Measurements from ENCODE around the gene NBEAL2. TPM values are rescaled to one million over a fixed set of nuclear protein-coding genes. Genes with fewer than 3 reads are reported as not detected.

Gene NBEAL2
- total and polyA plus RNA-seq, 4 donors: 10.2 to 22.1 (median 16.4) TPM

DNA sequence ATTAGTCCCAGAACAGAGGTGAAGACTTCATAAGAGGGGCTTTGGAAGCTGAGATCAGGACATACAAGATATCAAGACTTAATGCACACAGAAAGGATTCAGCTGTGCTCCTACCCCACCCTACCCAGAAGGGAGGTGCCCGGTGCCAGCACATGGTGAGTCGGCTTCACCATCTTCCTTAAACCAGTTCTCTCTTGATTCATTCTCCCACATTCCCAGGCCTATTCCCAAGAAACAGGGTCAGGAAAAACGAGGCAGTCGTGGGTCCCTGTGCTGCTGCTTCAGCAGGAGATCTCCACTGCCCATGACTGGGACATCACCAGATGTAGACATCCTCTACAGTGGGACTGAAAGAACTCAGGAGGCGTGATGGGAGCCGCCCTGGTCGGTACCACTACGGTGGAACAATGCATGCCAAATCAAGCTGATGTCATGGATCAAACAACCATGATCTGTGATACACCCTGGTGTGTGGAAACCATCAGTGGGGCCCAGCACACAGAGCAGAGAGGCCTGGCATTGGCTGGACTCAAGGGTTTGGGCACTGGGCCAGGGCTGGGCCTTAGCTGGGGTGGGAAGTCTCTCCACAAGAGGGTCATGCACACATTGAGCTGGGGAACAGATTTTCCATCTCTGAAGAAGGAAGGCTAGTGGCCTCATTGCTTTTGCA, 44.8 kb upstream of the NBEAL2 start:
- Histone ChIP-seq H3K9me3 (ENCODE audit: control insufficient read depth, insufficient read depth, low read length) (no peaks in the 10 kb centered on the region), H3K4me1 (ENCODE audit: control insufficient read depth, insufficient read depth, low read length) (peaks cover 60% of the 10 kb centered on the region), H3K27ac (ENCODE audit: low read depth, low read length) (peak overlapping the region; percentile 40), H3K36me3 (ENCODE audit: control insufficient read depth, insufficient read depth, low read length) (peaks cover 38% of the 10 kb centered on the region), H3K27me3 (ENCODE audit: control insufficient read depth, insufficient read depth, low read length) (no peaks in the 10 kb centered on the region), H3K4me3 (ENCODE audit: low read depth, low read length) (no peak overlapping the region)
- DNase-seq (ENCODE audit: low read depth in 4 of 6, low spot score in 6 of 6): peak in 1 of 6 donors; percentile 30
- WGBS (ENCODE audit: insufficient coverage): 63% methylated on average over 8 of the region's 8 CpGs

DNA sequence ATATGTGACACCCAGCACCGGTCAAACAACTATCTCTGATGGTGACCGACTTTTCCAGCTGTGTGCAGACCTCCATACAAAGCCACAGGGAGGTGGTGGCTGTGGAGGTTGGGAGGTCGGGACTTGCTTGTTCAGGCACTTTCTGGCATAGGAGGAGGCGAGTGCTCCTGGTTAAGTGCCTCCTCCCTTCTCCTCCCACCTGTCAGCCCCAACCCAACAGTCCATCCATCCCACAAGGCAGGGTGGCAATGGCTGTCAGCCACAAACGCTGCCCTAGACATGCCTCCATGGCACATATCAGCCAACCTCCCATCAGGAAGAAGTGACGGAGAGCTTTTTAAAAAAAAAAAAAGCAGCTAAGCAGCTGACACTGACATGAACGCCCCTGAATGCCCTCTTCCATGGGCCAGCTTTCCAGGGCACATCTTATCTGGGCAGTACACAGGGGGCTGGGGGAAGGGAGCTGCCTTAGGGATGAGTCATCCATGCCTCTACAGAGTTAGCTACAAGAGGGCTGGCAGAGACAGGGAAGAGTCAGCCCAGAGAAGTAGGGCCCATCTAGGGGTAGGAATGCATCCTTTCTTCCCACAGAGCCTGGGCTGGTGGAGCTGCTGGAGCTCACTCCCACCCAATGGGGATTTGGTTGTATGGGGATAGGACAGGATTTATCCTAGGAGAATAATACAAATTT, 44.2 kb upstream of the NBEAL2 start:
- no peaks in the 10 kb centered on the region for H3K9me3 ChIP-seq (ENCODE audit: control insufficient read depth, insufficient read depth, low read length)
- H3K27ac ChIP-seq (ENCODE audit: low read depth, low read length): peak overlapping the region; percentile 40
- peaks cover 45% of the 10 kb centered on the region for H3K36me3 ChIP-seq (ENCODE audit: control insufficient read depth, insufficient read depth, low read length)
- H3K4me1 ChIP-seq (ENCODE audit: control insufficient read depth, insufficient read depth, low read length): peaks cover 53% of the 10 kb centered on the region
- H3K27me3 ChIP-seq (ENCODE audit: control insufficient read depth, insufficient read depth, low read length): no peaks in the 10 kb centered on the region
- peak in 1 of 6 donors; percentile 50 for DNase-seq (ENCODE audit: low read depth in 4 of 6, low spot score in 6 of 6)
- H3K4me3 ChIP-seq (ENCODE audit: low read depth, low read length): no peak overlapping the region
- WGBS (ENCODE audit: insufficient coverage): 75% methylated on average over 3 of the region's 7 CpGs

DNA sequence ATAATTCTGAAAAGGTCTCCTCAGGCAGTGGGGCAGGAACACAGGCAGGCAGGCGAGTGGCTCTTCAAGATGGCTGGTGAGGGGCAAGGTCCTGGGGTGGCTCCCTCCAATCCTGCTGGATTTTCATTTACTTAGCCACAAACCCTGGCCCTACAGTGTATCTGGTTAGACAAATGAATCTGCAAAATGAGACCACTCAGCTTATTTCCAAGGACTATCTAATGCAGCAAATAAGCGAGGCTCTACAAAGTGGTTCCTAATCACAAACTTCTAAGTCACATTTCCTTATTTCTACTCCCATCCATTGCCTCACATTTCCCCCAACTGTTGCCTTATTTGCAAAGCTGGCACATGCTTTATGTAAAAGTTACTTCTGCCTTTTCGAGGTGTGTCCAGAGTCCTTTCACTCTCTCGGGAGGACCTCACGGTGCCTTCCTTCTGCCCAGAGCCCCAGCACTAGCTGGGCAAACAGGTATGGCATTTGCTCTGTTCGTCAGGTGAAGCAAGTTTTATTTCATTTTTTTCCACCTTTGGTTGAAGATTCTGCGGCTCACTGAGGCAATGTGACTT, 43.4 kb upstream of the NBEAL2 start:
- DNase-seq (ENCODE audit: low read depth in 4 of 6, low spot score in 6 of 6): no peak
- Histone ChIP-seq H3K27ac (ENCODE audit: low read depth, low read length) (no peak overlapping the region), H3K27me3 (ENCODE audit: control insufficient read depth, insufficient read depth, low read length) (no peaks in the 10 kb centered on the region), H3K4me1 (ENCODE audit: control insufficient read depth, insufficient read depth, low read length) (peaks cover 46% of the 10 kb centered on the region), H3K9me3 (ENCODE audit: control insufficient read depth, insufficient read depth, low read length) (no peaks in the 10 kb centered on the region), H3K36me3 (ENCODE audit: control insufficient read depth, insufficient read depth, low read length) (peaks cover 46% of the 10 kb centered on the region), H3K4me3 (ENCODE audit: low read depth, low read length) (no peak overlapping the region)
- WGBS (ENCODE audit: insufficient coverage): 97% methylated on average over 7 of the region's 7 CpGs

DNA sequence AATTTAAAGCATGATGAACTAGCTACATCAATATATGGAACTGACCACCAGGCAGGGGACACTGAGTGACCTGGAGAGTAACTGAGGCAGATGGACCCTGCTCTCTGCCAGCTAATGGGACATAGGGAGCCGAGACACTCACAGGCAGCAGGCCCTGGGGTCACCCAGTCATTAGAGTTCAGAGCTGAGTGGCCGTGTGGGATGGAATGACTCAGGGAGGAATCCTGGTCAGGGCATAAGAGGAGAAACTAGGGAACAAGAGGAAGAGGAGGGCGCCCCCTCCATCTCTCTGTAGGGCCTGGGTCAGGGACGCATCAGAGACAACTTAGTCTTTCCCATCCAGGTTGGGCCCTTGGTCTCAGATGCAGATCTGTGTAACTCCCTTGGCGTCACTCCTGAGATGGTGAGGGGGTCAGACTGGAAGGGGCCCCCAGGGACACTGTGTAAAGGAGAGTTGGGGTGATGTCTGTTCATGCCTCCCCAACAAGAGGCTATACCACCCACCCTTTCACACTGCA, 42.7 kb upstream of the NBEAL2 start:
- peaks cover 38% of the 10 kb centered on the region for H3K4me1 ChIP-seq (ENCODE audit: control insufficient read depth, insufficient read depth, low read length)
- DNase-seq (ENCODE audit: low read depth in 4 of 6, low spot score in 6 of 6): no peak

GRCh38 chr3:46938118-46938517, 41.3 kb upstream of the NBEAL2 start:
- no peak overlapping the region for H3K4me3 ChIP-seq (ENCODE audit: low read depth, low read length)
- no peaks in the 10 kb centered on the region for H3K27me3 ChIP-seq (ENCODE audit: control insufficient read depth, insufficient read depth, low read length)
- 100% methylated on average over 1 of the region's 2 CpGs for WGBS (ENCODE audit: insufficient coverage)
- no peak for DNase-seq (ENCODE audit: low read depth in 4 of 6, low spot score in 6 of 6)
- H3K4me1 ChIP-seq (ENCODE audit: control insufficient read depth, insufficient read depth, low read length): peaks cover 27% of the 10 kb centered on the region
- no peaks in the 10 kb centered on the region for H3K9me3 ChIP-seq (ENCODE audit: control insufficient read depth, insufficient read depth, low read length)
- peaks cover 46% of the 10 kb centered on the region for H3K36me3 ChIP-seq (ENCODE audit: control insufficient read depth, insufficient read depth, low read length)
- H3K27ac ChIP-seq (ENCODE audit: low read depth, low read length): no peak overlapping the region

More for the DNA sequence above, 42.7 kb upstream of the NBEAL2 start:
- Histone ChIP-seq H3K27me3 (ENCODE audit: control insufficient read depth, insufficient read depth, low read length) (no peaks in the 10 kb centered on the region), H3K36me3 (ENCODE audit: control insufficient read depth, insufficient read depth, low read length) (peaks cover 43% of the 10 kb centered on the region), H3K9me3 (ENCODE audit: control insufficient read depth, insufficient read depth, low read length) (no peaks in the 10 kb centered on the region), H3K4me3 (ENCODE audit: low read depth, low read length) (no peak overlapping the region), H3K27ac (ENCODE audit: low read depth, low read length) (no peak overlapping the region)
- WGBS (ENCODE audit: insufficient coverage): 89% methylated on average over 2 of the region's 5 CpGs

- H3K4me1 ChIP-seq (ENCODE audit: control insufficient read depth, insufficient read depth, low read length): peaks cover 16% of the 10 kb centered on the region
These were observed 39.7 kb upstream of the NBEAL2 start for GRCh38 chr3:46939578-46940445.

DNA sequence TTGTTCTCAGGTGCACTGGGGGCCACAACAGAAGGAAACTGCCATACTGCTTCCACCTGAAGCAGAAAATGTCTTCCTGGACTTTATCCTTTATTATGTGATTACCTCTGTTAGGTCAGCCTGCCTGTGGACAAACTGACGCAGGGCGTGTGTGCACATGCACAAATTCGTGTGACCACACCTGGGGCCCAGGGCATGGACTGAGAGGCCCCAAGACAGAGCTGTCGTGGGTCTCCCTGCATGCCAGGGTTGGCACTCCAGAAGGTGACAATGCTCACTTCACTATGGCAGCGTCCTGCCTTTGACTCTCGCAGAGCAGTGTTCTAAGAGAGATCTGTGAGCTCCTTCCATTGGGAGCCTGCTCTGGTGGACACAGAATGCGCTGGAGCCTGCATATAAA, 37.4 kb upstream of the NBEAL2 start:
- H3K27ac ChIP-seq (ENCODE audit: low read depth, low read length): no peak overlapping the region
- no peaks in the 10 kb centered on the region for H3K27me3 ChIP-seq (ENCODE audit: control insufficient read depth, insufficient read depth, low read length)
- 89% methylated on average over 7 of the region's 7 CpGs for WGBS (ENCODE audit: insufficient coverage)
- H3K4me1 ChIP-seq (ENCODE audit: control insufficient read depth, insufficient read depth, low read length): peaks cover 4% of the 10 kb centered on the region
- H3K36me3 ChIP-seq (ENCODE audit: control insufficient read depth, insufficient read depth, low read length): peaks cover 48% of the 10 kb centered on the region
- no peaks in the 10 kb centered on the region for H3K9me3 ChIP-seq (ENCODE audit: control insufficient read depth, insufficient read depth, low read length)
- no peak overlapping the region for H3K4me3 ChIP-seq (ENCODE audit: low read depth, low read length)
- DNase-seq (ENCODE audit: low read depth in 4 of 6, low spot score in 6 of 6): no peak

More at GRCh38 chr3:46939578-46940445, 39.7 kb upstream of the NBEAL2 start:
- no peak for DNase-seq (ENCODE audit: low read depth in 4 of 6, low spot score in 6 of 6)
- WGBS (ENCODE audit: insufficient coverage): 91% methylated on average over 9 of the region's 12 CpGs
- no peaks in the 10 kb centered on the region for H3K9me3 ChIP-seq (ENCODE audit: control insufficient read depth, insufficient read depth, low read length)
- H3K4me3 ChIP-seq (ENCODE audit: low read depth, low read length): no peak overlapping the region
- H3K27ac ChIP-seq (ENCODE audit: low read depth, low read length): no peak overlapping the region
- H3K27me3 ChIP-seq (ENCODE audit: control insufficient read depth, insufficient read depth, low read length): no peaks in the 10 kb centered on the region
- H3K36me3 ChIP-seq (ENCODE audit: control insufficient read depth, insufficient read depth, low read length): peaks cover 49% of the 10 kb centered on the region

GRCh38 chr3:46942481-46943236, 36.8 kb upstream of the NBEAL2 start:
- no peak overlapping the region for H3K4me3 ChIP-seq (ENCODE audit: low read depth, low read length)
- no peaks in the 10 kb centered on the region for H3K27me3 ChIP-seq (ENCODE audit: control insufficient read depth, insufficient read depth, low read length)
- H3K27ac ChIP-seq (ENCODE audit: low read depth, low read length): no peak overlapping the region
- peaks cover 48% of the 10 kb centered on the region for H3K36me3 ChIP-seq (ENCODE audit: control insufficient read depth, insufficient read depth, low read length)
- no peaks in the 10 kb centered on the region for H3K9me3 ChIP-seq (ENCODE audit: control insufficient read depth, insufficient read depth, low read length)
- WGBS (ENCODE audit: insufficient coverage): 85% methylated on average over 10 of the region's 12 CpGs
- no peak for DNase-seq (ENCODE audit: low read depth in 4 of 6, low spot score in 6 of 6)
- H3K4me1 ChIP-seq (ENCODE audit: control insufficient read depth, insufficient read depth, low read length): peaks cover 4% of the 10 kb centered on the region

Measured in spinal cord (tissue), 10 donors.